ENCODE measurements around the gene NCCRP1.

Gene NCCRP1

GRCh38 chr19:39165857-39166256 lies 30.9 kb upstream of the NCCRP1 start:
- no peak for DNase-seq (ENCODE audit: low spot score)

GRCh38 chr19:39166571-39167391 lies 30.0 kb upstream of the NCCRP1 start:
- no peak for DNase-seq (ENCODE audit: low spot score)

- no peak for DNase-seq (ENCODE audit: low spot score)
Measured at GRCh38 chr19:39167461-39168257, 29.1 kb upstream of the NCCRP1 start.

GRCh38 chr19:39168258-39169142 lies 28.3 kb upstream of the NCCRP1 start:
- DNase-seq (ENCODE audit: low spot score): no peak

GRCh38 chr19:39169143-39169810 lies 27.5 kb upstream of the NCCRP1 start:
- no peak for DNase-seq (ENCODE audit: low spot score)

- no peak for DNase-seq (ENCODE audit: low spot score)
Measured at GRCh38 chr19:39170386-39171231, 26.2 kb upstream of the NCCRP1 start.

GRCh38 chr19:39171479-39172465 lies 25.0 kb upstream of the NCCRP1 start:
- DNase-seq (ENCODE audit: low spot score): no peak

- no peak for DNase-seq (ENCODE audit: low spot score)
Measured at GRCh38 chr19:39172700-39173501, 23.9 kb upstream of the NCCRP1 start.

GRCh38 chr19:39173502-39173991 lies 23.2 kb upstream of the NCCRP1 start:
- no peak for DNase-seq (ENCODE audit: low spot score)

GRCh38 chr19:39174142-39174541 lies 22.6 kb upstream of the NCCRP1 start:
- DNase-seq (ENCODE audit: low spot score): no peak

- no peak for DNase-seq (ENCODE audit: low spot score)
Measured at GRCh38 chr19:39174558-39175544, 21.9 kb upstream of the NCCRP1 start.

GRCh38 chr19:39175564-39175963 lies 21.2 kb upstream of the NCCRP1 start:
- no peak for DNase-seq (ENCODE audit: low spot score)

- DNase-seq (ENCODE audit: low spot score): no peak
Measured at GRCh38 chr19:39177110-39177699, 19.6 kb upstream of the NCCRP1 start.

GRCh38 chr19:39177736-39178135 lies 19.0 kb upstream of the NCCRP1 start:
- no peak for DNase-seq (ENCODE audit: low spot score)

- no peak for DNase-seq (ENCODE audit: low spot score)
Measured at GRCh38 chr19:39178296-39179006, 18.3 kb upstream of the NCCRP1 start.

GRCh38 chr19:39179754-39180153 lies 17.0 kb upstream of the NCCRP1 start:
- DNase-seq (ENCODE audit: low spot score): no peak

All from SW480 (cell line).